ENCODE measurements around the gene GPAT2.
"Not testable (repeated sequence)": the region's sequence is repeated elsewhere in the genome, so short reads cannot be mapped to it uniquely, and the experiment has no call there.

The GPAT2 gene, protein sequence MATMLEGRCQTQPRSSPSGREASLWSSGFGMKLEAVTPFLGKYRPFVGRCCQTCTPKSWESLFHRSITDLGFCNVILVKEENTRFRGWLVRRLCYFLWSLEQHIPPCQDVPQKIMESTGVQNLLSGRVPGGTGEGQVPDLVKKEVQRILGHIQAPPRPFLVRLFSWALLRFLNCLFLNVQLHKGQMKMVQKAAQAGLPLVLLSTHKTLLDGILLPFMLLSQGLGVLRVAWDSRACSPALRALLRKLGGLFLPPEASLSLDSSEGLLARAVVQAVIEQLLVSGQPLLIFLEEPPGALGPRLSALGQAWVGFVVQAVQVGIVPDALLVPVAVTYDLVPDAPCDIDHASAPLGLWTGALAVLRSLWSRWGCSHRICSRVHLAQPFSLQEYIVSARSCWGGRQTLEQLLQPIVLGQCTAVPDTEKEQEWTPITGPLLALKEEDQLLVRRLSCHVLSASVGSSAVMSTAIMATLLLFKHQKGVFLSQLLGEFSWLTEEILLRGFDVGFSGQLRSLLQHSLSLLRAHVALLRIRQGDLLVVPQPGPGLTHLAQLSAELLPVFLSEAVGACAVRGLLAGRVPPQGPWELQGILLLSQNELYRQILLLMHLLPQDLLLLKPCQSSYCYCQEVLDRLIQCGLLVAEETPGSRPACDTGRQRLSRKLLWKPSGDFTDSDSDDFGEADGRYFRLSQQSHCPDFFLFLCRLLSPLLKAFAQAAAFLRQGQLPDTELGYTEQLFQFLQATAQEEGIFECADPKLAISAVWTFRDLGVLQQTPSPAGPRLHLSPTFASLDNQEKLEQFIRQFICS

DNA sequence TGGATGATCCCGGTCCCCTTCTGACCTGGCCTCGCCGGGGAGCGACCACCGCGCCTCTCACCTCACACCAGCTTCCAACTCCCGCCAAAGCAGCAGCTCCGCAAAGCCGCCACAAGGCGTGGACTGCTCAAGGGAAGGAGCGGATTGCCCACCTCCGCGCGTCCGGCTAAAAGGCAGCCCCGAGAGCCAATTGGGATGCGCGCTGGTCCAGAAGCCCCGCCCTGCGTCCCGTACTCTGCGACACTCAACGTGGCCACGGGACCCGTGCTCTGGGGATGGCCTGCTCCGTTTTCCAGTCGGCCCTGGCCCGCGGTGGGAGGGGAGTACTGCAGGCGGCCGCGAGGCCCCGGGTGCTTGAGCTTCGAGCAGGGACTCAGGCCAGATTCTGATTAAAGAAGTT lies at the start of gene GPAT2:
TSS of gene GPAT2 (minus strand) at position 125 of the 400 bp plus-strand sequence. CDS start 2,557 bp downstream, outside the sequence.
- not testable (repeated sequence) for DNase-seq

DNA sequence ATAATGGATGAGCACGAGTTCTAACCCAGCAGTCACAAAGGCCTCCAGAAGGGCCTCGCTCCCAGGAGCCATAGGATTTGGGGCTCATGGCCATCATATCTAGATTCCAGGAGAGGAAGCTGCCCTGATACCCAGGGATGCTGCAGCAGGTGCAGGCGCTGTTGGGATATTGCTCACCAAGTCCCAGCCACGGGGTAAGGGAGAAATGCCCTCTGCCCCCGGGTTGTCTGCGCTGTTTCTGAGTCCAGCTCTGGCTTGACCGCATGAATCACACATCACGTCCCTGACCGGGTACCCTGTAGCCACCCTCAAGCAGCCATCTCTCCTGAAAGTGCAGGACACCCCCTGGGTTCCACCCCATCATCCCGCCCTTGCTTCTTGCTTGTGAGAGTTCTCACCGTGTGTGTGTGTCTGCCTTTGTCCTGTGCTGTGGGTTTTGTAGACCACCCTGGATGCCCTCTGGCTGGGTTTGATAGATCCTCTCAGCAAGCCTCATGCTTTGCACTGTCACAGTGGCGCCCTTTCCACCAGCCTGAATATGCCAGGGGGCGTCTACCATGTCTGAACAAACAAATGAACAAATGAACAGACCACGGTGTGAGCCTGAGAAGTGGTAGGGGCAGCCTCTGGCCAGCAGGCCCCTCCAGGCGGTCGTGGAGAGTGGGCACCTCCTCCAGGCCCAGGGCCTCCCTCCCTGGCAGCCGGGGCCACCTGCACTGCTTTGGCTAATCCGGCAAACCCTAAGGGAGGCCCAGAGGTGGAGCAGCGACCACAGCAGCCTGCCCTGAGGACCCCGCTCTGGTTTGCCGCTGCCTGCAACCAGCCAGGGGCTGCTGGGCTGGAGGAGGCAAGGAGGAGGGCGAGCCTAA lies 49.5 kb upstream of the GPAT2 start:
- no peak for DNase-seq

DNA sequence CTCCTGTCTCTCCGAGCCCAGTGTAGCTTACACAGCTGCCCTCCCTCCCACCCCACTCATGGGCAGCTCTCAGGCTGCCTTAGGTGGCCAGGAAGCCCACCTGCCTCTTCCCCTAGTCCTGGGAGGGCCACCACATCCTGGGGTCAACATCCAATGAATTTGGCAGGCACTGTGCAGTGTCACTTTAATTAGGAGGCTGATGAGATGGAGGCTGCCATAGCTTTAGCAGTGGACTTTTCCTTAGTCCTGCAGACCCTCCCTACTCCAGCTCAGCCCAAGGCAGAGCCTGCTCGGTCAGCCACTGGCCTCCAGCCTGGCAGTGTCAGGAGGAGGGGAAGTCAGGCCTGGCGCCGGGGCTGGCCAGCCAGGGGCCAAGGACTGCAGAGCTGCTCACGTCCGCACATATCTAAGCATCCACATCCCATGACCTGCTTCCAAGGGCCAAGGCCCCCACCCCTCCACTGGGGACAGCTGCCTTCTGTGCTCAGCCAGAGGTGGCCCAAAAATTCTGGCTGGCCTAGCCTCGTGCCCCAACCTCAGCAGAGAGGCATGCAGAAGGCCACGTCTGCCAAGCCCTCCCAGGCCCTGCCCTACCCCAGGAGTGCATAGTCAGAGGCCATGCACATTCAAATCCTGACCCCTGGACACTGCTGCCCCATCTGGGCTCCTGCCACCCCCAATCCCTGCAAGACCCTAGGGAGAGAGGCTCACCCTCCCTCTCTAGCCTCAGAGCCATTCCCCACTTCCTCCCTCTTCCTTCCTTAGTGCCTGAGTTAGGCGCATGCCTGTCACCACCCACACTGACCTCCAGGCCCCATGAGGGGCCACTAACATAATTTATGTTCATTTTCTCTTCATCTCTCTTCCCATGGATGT lies 48.6 kb upstream of the GPAT2 start:
- DNase-seq: no peak

GRCh38 chr2:96082211-96083063 lies 47.7 kb upstream of the GPAT2 start:
- DNase-seq: no peak

GRCh38 chr2:96081042-96081441 lies 46.3 kb upstream of the GPAT2 start:
- no peak for DNase-seq

DNA sequence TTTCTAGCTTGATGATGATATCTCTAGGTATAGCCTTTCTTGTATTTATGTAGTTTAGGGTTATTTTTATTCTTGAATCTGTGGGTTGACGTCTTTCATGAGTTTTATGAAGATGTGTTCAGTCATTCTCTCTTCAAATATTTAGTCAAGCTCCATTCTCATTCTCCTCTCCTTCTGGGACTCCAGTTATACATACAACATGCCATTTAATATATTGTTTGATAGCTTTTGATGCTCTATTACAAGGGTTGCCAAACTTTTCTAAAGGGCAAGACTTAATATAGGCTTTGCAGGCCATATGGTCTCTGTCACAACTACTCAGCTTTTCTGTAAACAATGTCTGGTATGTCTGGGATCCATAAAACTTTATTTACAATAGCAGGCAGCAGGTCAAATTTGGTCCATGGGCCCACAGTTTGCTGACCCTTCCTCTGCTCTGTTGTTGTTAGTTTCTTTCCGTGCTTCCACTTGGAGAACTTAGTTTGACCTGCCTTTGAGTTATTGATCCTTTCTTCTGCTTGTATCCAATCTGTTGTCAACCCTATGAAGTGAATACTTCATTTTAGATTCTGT lies 40.6 kb upstream of the GPAT2 start:
- no peak for DNase-seq

- DNase-seq: no peak
Observed at GRCh38 chr2:96074156-96074555, 39.4 kb upstream of the GPAT2 start.

GRCh38 chr2:96073170-96073775 lies 38.6 kb upstream of the GPAT2 start:
- no peak for DNase-seq

GRCh38 chr2:96072746-96073145 lies 38.0 kb upstream of the GPAT2 start:
- no peak for DNase-seq

- not testable (repeated sequence) for DNase-seq
Observed at GRCh38 chr2:96071977-96072491, 37.3 kb upstream of the GPAT2 start.

DNA sequence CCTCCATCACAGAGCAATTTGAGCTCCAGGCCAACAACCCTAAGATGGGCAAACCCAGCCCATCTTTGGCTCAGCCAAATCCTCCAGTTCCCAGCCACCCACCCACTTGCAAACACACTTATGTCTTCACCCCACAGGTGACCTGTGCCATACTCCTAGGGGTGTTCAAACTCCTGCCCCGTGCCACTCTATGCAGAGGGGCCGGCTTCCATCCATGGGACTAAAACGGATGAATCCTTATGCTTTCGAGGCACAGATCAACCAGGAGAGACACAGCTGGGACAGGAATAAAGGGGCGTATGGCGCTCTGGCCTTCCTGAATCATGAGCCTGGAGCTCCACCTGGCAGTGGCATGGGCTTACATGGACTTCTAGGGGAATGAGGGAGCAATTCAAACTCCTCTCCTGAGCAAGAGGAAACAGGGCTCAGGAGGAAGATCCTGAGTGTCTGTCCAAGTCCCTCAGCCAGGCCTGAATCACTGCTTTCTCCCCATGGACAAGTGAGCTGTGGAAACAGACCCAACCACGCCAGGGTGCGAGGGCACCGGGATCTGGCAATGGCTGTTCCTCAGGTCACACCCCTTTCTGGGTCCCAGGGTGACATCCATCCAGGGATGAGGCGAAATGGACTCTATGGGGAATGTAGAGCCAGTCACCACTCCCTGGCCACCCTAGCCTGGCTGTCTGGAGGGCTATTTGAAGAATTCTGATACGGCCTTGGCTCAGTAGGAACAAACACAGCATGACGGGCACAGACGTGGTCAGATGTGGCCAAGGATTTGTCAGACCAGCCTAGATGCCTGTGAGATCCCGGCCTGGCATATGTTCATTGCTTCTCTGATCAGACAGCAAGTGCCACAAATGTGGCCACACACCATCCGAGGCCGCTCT lies 36.6 kb upstream of the GPAT2 start:
- DNase-seq: not testable (repeated sequence)

GRCh38 chr2:96070351-96070750 lies 35.6 kb upstream of the GPAT2 start:
- DNase-seq: not testable (repeated sequence)

DNA sequence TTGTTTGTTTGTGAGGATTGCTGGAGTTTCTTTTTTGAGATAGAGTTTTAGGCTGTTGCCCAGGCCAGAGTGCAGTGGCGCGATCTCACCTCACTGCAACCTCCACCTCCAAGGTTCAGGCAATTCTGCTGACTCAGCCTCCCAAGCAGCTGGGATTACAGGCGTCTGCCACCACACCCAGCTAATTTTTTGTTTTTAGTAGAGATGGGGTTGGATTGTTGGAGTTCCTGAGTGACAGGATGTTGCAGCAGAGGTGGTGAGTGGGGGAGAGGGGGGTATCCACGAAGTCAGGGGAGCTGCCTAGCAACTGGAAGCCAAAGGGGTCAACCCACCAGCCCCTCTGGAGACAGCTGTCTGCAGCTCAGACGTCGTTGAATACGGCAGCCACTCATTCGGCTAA lies 35.2 kb upstream of the GPAT2 start:
- not testable (repeated sequence) for DNase-seq

DNA sequence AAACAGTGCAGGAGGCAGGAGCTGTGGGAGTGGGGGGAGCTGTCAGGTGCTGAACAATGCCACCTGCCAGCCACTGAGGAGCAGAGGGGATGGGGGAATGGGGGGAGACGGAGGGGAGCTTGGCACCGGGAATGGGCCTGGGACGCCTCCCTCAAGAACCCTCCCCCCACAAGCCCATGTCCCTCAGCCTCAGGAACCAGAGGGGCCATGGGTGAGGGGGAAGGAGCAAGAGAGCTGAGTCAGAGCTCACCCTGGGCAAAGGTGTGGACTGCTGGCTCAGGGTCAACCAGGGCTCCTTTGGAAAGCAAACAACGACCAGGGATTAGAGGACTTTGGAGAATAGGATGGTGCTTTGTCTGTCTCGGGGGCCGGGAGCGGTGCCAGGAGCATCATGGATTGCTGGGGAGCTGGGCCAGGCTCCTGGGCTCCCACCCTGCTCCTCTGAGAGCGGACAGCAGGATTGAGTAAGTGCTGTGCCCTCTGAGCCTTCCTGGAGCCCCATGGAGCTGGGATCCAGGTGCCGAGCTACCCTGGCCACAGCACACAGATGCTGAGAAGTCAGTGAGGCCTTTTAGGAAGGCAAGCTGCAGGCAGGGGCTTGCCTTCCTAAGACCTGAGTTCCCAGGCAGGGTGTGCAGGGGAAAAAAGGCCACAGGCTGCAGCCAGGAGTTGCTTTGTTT lies 33.3 kb upstream of the GPAT2 start:
- DNase-seq: not testable (repeated sequence)

GRCh38 chr2:96067098-96067660 lies 32.5 kb upstream of the GPAT2 start:
- not testable (repeated sequence) for DNase-seq

DNA sequence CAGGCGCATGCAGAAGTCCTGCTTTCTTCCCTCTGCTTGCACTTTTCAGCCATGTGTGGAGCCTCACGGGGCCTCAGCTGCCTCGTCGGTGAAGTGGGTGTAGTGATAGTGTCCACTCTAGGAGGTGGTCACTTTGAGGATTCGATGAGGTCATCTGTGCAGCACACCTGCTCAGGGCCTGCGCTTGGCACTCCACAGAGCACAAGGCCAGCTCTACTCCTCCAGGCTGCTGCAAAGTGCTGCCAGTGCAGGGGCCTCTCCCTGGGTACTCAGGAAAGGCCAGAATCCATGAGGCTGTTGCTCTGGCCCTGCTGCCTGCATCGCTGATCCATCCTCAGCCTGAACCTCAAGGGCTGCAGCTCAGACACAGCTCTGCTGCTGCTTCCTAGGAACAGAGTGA lies 31.8 kb upstream of the GPAT2 start:
- not testable (repeated sequence) for DNase-seq

GRCh38 chr2:96065954-96066353 lies 31.2 kb upstream of the GPAT2 start:
- not testable (repeated sequence) for DNase-seq
